ENCODE data around the gene NEURL1B.
"Not testable (repeated sequence)": the region's sequence is repeated elsewhere in the genome, so short reads cannot be mapped to it uniquely, and the experiment has no call there.

NEURL1B gene

DNA sequence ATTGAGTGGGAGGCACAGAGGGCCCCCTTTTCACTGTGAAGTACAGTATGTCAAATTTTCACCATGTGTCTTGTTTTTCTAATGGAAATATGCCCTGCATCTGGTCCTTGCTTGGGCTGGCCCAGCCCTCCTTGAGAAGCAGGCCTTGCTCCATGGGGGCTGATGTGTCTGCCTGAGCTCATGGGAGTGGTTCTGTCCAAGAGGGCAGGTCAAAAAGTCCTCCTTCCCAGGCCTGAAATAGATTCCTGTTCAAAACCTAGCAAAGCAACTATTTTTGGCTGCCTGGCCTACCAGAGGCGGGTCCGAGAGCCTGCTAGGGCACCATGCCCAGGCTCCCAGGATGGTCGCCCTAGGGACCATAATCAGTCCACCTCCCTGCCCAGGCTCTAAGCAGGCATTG lies 40.5 kb upstream of the NEURL1B start:
- H3K4me1 ChIP-seq (ENCODE audit: low read depth, poor library complexity, severe bottlenecking): no peaks in the 10 kb centered on the region
- no peak overlapping the region for H3K9ac ChIP-seq
- H3K4me3 ChIP-seq (IDR thresholded peaks at IDR 0.05; ENCODE audit: insufficient read depth, low read depth, low read length): no peak overlapping the region
- no peak overlapping the region for H2AFZ ChIP-seq (ENCODE audit: low read depth)
- no peaks in the 10 kb centered on the region for H4K20me1 ChIP-seq (ENCODE audit: insufficient read depth)
- no peaks in the 10 kb centered on the region for H3K79me2 ChIP-seq (ENCODE audit: insufficient read depth, low read depth)
- TF ChIP-seq, protein P1, sequence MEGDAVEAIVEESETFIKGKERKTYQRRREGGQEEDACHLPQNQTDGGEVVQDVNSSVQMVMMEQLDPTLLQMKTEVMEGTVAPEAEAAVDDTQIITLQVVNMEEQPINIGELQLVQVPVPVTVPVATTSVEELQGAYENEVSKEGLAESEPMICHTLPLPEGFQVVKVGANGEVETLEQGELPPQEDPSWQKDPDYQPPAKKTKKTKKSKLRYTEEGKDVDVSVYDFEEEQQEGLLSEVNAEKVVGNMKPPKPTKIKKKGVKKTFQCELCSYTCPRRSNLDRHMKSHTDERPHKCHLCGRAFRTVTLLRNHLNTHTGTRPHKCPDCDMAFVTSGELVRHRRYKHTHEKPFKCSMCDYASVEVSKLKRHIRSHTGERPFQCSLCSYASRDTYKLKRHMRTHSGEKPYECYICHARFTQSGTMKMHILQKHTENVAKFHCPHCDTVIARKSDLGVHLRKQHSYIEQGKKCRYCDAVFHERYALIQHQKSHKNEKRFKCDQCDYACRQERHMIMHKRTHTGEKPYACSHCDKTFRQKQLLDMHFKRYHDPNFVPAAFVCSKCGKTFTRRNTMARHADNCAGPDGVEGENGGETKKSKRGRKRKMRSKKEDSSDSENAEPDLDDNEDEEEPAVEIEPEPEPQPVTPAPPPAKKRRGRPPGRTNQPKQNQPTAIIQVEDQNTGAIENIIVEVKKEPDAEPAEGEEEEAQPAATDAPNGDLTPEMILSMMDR (conservative IDR thresholded peaks at IDR 0.05; ENCODE audit: low read depth, low read length): no peak
- no peak overlapping the region for H3K4me2 ChIP-seq
- H3K27ac ChIP-seq: no peak overlapping the region
- H3K36me3 ChIP-seq (ENCODE audit: insufficient read depth): no peaks in the 10 kb centered on the region
- H3K27me3 ChIP-seq (ENCODE audit: insufficient read depth, low read depth): no peaks in the 10 kb centered on the region

DNA sequence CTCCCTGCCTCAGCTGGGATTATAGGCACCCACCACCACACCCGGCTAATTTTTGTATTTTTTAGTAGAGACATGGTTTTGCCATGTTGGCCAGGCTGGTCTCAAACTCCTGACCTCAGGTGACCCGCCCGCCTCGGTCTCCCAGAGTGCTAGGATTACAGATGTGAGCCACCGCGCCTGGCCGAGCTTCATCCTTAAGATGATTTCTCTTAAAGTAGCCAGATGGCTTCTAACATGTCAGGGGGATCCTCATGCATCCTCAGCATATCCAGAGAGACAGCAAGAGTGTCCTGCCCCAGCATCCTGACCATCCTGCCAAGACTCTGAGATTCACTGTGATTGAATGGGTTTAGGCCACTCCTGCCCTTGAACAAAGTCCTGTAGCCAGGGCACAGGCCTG lies 39.5 kb upstream of the NEURL1B start:
- not testable (repeated sequence) for H4K20me1 ChIP-seq (ENCODE audit: insufficient read depth); H3K4me1 ChIP-seq (ENCODE audit: low read depth, poor library complexity, severe bottlenecking); H3K27me3 ChIP-seq (ENCODE audit: insufficient read depth, low read depth); H3K36me3 ChIP-seq (ENCODE audit: insufficient read depth); H3K4me3 ChIP-seq (IDR thresholded peaks at IDR 0.05; ENCODE audit: insufficient read depth, low read depth, low read length); H3K4me2 ChIP-seq; H3K27ac ChIP-seq; H2AFZ ChIP-seq (ENCODE audit: low read depth); H3K9ac ChIP-seq; H3K79me2 ChIP-seq (ENCODE audit: insufficient read depth, low read depth)

DNA sequence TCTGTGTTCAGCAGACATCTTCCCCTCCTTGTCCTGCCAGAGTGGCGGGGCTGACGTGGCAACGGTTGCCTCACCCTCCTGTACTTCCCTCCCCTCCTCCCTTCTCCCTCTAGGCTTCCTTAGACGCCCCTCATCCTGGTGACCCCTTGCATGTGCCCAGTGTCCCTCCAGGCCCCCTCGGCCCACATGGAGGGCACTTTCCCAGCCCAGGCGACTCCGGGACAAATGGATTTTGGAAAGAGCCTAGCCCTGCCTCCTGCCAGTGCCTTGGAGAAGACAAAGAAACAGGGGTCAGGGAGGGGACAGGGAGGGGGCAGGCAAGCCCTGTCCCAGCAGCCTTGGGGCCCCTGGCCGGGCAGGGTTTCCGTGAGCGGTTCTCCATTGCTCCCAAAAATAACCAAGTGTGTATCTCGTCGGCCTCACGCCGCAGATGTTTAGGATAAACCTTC lies 38.3 kb upstream of the NEURL1B start:
- H3K4me1 ChIP-seq (ENCODE audit: low read depth, poor library complexity, severe bottlenecking): no peaks in the 10 kb centered on the region
- H3K4me3 ChIP-seq (IDR thresholded peaks at IDR 0.05; ENCODE audit: insufficient read depth, low read depth, low read length): no peak overlapping the region
- H3K9ac ChIP-seq: no peak overlapping the region
- no peaks in the 10 kb centered on the region for H3K79me2 ChIP-seq (ENCODE audit: insufficient read depth, low read depth)
- H3K27ac ChIP-seq: no peak overlapping the region
- no peaks in the 10 kb centered on the region for H3K36me3 ChIP-seq (ENCODE audit: insufficient read depth)
- no peaks in the 10 kb centered on the region for H4K20me1 ChIP-seq (ENCODE audit: insufficient read depth)
- H3K27me3 ChIP-seq (ENCODE audit: insufficient read depth, low read depth): no peaks in the 10 kb centered on the region
- H3K4me2 ChIP-seq: no peak overlapping the region
- TF ChIP-seq, protein P1 (conservative IDR thresholded peaks at IDR 0.05; ENCODE audit: low read depth, low read length): no peak
- H2AFZ ChIP-seq (ENCODE audit: low read depth): no peak overlapping the region

DNA sequence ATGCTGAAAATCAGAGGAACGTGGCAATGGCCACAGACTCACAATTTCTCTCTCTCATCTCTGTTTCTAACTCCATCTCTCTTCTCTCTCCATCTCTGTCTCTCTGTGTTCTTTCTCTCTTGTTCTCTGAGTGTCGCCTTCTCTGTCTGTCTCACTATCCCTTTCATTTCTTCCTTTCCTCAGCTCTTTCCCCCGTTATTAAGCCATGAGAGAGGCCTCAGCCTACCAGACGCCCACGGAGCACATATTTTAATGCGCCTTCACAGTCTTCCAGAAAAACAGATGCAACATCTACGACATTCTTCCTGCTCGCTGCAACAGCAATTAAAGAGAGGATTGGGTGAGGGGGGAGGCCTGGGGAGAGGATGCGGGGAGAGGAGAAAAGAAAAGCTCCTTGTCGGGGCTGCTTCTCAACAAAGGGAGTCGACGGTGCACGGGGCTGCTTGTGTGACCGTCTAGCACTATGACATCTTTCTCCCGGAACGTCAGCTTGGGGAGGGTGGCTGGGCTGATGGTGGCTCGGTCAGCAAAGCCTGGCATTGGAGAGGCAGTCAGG lies 37.7 kb upstream of the NEURL1B start:
- H4K20me1 ChIP-seq (ENCODE audit: insufficient read depth): no peaks in the 10 kb centered on the region
- H3K79me2 ChIP-seq (ENCODE audit: insufficient read depth, low read depth): no peaks in the 10 kb centered on the region
- no peaks in the 10 kb centered on the region for H3K27me3 ChIP-seq (ENCODE audit: insufficient read depth, low read depth)
- no peak overlapping the region for H2AFZ ChIP-seq (ENCODE audit: low read depth)
- H3K4me2 ChIP-seq: no peak overlapping the region
- no peak overlapping the region for H3K27ac ChIP-seq
- no peaks in the 10 kb centered on the region for H3K4me1 ChIP-seq (ENCODE audit: low read depth, poor library complexity, severe bottlenecking)
- H3K36me3 ChIP-seq (ENCODE audit: insufficient read depth): no peaks in the 10 kb centered on the region
- TF ChIP-seq, protein P1 (conservative IDR thresholded peaks at IDR 0.05; ENCODE audit: low read depth, low read length): no peak
- no peak overlapping the region for H3K4me3 ChIP-seq (IDR thresholded peaks at IDR 0.05; ENCODE audit: insufficient read depth, low read depth, low read length)
- H3K9ac ChIP-seq: no peak overlapping the region

DNA sequence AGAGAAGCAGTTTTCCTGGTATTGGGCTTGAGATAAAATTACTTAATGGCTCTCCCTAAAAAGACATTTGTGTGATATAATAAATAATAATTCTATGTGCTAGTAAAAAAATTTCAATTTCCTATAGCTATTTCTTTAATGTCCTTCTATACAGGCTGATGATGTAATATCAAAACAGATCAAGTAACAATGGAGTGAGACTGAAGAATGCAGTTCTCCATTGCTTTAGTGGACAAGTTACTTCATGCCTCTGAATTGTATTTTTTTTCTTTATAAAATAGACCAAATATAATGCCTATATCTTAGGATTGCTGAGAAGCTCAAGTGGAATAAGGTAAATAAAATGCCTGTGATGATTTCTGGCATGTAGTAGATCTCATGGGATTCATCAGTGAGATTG lies 35.6 kb upstream of the NEURL1B start:
- H3K27ac ChIP-seq: no peak overlapping the region

More for the DNA sequence above, 35.6 kb upstream of the NEURL1B start:
- TF ChIP-seq, protein P1 (conservative IDR thresholded peaks at IDR 0.05; ENCODE audit: low read depth, low read length): no peak
- Histone ChIP-seq H3K4me3 (IDR thresholded peaks at IDR 0.05; ENCODE audit: insufficient read depth, low read depth, low read length) (no peak overlapping the region), H3K79me2 (ENCODE audit: insufficient read depth, low read depth) (no peaks in the 10 kb centered on the region), H3K4me1 (ENCODE audit: low read depth, poor library complexity, severe bottlenecking) (no peaks in the 10 kb centered on the region), H3K36me3 (ENCODE audit: insufficient read depth) (no peaks in the 10 kb centered on the region), H3K4me2 (no peak overlapping the region), H3K27me3 (ENCODE audit: insufficient read depth, low read depth) (no peaks in the 10 kb centered on the region), H4K20me1 (ENCODE audit: insufficient read depth) (no peaks in the 10 kb centered on the region), H2AFZ (ENCODE audit: low read depth) (no peak overlapping the region), H3K9ac (no peak overlapping the region)

Data from KMS-11 (cell line).